Measurements from ENCODE around the gene LMTK3. TPM values are rescaled to one million over a fixed set of nuclear protein-coding genes. Genes with fewer than 3 reads are reported as not detected.

Gene LMTK3
- total RNA-seq, 1 donor from 2014 or later = 0.67 TPM

DNA sequence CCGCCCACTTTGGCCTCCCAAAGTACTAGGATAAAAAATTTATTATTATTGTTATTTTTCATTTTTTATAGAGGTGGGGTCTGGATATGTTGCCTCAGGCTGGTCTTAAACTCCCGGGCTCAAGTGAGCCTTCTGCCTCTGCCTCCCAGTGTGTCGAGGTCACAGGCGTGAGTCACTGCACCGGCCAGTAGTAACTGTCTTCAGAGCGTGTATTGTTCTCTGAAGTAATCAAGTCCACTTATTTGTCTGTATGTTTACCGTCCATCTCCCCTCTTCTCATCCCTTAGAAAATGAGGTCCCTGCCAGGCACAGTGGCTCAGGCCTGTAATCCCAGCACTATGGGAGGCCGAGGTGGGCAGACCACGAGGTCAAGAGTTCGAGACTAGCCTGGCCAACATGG lies 22.1 kb upstream of the LMTK3 start:
- Mint-ChIP-seq H3K4me1 (ENCODE audit: low read depth) (no peaks in the 10 kb centered on the region), H3K27ac (ENCODE audit: unreplicated experiment) (no peak overlapping the region), H3K4me3 (ENCODE audit: unreplicated experiment) (no peak overlapping the region), H3K27me3 (ENCODE audit: low read depth) (peaks cover 4% of the 10 kb centered on the region), H3K36me3 (ENCODE audit: low read depth) (peaks cover 2% of the 10 kb centered on the region), H3K9me3 (ENCODE audit: low read depth) (peaks cover 5% of the 10 kb centered on the region)
- TF ChIP-seq, protein P1, sequence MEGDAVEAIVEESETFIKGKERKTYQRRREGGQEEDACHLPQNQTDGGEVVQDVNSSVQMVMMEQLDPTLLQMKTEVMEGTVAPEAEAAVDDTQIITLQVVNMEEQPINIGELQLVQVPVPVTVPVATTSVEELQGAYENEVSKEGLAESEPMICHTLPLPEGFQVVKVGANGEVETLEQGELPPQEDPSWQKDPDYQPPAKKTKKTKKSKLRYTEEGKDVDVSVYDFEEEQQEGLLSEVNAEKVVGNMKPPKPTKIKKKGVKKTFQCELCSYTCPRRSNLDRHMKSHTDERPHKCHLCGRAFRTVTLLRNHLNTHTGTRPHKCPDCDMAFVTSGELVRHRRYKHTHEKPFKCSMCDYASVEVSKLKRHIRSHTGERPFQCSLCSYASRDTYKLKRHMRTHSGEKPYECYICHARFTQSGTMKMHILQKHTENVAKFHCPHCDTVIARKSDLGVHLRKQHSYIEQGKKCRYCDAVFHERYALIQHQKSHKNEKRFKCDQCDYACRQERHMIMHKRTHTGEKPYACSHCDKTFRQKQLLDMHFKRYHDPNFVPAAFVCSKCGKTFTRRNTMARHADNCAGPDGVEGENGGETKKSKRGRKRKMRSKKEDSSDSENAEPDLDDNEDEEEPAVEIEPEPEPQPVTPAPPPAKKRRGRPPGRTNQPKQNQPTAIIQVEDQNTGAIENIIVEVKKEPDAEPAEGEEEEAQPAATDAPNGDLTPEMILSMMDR (IDR thresholded peaks at IDR 0.05) = no peak
- no peak for DNase-seq (ENCODE audit: low spot score)

DNA sequence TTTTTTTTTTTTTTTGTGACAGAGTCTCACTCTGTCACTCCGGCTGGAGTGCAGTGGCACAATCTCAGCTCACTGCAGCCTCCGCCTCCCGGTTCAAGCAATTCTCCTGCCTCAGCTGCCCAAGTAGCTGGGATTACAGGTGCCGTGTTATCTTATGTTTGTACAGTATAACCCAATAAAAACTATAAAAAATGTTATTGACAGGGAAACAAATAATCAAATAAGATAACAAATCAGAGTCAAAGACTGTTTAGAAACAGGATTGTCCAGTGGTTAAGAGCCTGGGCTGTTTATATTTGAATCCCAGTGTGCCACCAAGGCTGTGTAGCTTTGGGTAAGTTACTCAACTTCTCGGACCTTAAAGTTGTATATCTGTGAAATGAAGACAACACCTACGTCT lies 19.1 kb upstream of the LMTK3 start:
- Mint-ChIP-seq H3K36me3 (ENCODE audit: low read depth) (peaks cover 5% of the 10 kb centered on the region), H3K27ac (ENCODE audit: unreplicated experiment) (no peak overlapping the region), H3K27me3 (ENCODE audit: low read depth) (peaks cover 4% of the 10 kb centered on the region), H3K9me3 (ENCODE audit: low read depth) (peaks cover 17% of the 10 kb centered on the region), H3K4me3 (ENCODE audit: unreplicated experiment) (no peak overlapping the region), H3K4me1 (ENCODE audit: low read depth) (no peaks in the 10 kb centered on the region)
- DNase-seq (ENCODE audit: low spot score) = no peak
- TF ChIP-seq, protein P1 (IDR thresholded peaks at IDR 0.05) = no peak

DNA sequence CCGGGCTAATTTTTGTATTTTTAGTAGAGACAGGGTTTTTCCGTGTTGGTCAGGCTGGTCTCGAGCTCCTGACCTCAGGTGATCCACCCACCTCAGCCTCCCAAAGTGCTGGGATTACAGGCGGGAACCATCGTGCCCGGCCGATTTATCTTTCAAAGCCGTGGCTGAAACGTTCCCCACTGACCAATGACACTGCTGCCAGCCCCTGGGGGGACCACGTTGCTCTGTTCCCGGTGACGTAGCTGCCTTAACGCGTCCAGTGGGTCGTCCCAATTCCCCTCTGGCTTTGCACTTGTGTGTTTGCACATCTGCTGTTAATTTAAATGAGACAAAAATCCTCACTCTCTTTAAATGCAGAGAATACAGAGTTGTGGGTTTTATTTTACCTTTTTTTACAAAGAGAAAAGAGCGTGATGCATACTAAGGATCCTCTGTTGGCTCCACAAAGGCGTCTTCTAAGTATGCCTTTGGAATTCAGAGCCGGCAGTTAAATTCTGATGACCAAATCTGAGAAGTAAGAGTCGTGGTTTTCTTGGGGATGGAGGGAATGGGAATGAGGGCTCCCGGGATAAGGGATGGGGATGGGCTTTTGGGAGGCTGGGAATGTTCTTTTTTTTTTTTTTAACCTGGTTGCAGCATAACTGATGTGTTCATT lies 18.6 kb upstream of the LMTK3 start:
- Mint-ChIP-seq H3K4me3 (ENCODE audit: unreplicated experiment) (no peak overlapping the region), H3K9me3 (ENCODE audit: low read depth) (peaks cover 17% of the 10 kb centered on the region), H3K4me1 (ENCODE audit: low read depth) (no peaks in the 10 kb centered on the region), H3K27me3 (ENCODE audit: low read depth) (peaks cover 4% of the 10 kb centered on the region), H3K36me3 (ENCODE audit: low read depth) (peaks cover 5% of the 10 kb centered on the region), H3K27ac (ENCODE audit: unreplicated experiment) (no peak overlapping the region)
- TF ChIP-seq, protein P1 (IDR thresholded peaks at IDR 0.05) = no peak
- no peak for DNase-seq (ENCODE audit: low spot score)

DNA sequence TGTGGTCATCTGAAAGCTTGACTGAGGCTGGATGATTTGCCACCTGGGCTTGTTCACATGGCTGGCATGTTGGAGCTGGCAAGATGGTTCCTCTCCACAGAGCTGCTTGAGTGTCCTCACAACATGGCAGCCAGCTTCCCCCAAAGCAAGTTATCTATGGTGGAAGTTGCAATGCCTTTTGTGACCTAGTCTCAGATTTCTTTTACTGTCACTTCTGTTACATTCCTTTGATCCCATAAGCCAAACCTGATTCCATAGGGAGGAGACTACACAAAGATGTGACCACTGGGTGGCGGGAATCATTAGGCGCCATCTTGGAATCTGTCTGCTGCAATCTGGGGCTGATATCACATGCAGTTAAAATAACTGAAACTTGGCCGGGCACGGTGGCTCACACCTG lies 17.5 kb upstream of the LMTK3 start:
- Mint-ChIP-seq H3K4me1 (ENCODE audit: low read depth) (no peaks in the 10 kb centered on the region), H3K4me3 (ENCODE audit: unreplicated experiment) (no peak overlapping the region), H3K9me3 (ENCODE audit: low read depth) (peaks cover 20% of the 10 kb centered on the region), H3K27me3 (ENCODE audit: low read depth) (peaks cover 4% of the 10 kb centered on the region), H3K27ac (ENCODE audit: unreplicated experiment) (no peak overlapping the region), H3K36me3 (ENCODE audit: low read depth) (peaks cover 5% of the 10 kb centered on the region)
- TF ChIP-seq, protein P1 (IDR thresholded peaks at IDR 0.05) = no peak
- no peak for DNase-seq (ENCODE audit: low spot score)

DNA sequence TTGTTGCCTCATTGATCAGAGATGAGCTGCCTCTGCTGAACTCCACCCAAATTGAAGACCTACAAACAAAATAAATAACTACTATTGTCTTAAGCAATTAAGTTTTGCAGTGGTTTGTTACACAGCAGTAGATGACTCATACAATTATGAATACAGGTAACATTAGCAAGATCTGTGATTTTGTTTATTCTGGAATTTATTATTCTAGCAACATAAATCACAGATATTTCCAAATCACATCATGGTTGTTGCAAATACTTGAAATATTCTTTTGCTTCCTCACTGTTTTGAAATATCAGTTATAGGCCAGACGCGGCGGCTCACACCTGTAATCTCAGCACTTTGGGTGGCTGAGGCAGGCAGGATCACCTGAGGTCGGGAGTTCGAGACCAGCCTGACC lies 13.1 kb upstream of the LMTK3 start:
- no peaks in the 10 kb centered on the region for H3K27me3 Mint-ChIP-seq (ENCODE audit: low read depth)
- H3K9me3 Mint-ChIP-seq (ENCODE audit: low read depth) = peaks cover 23% of the 10 kb centered on the region
- H3K27ac Mint-ChIP-seq (ENCODE audit: unreplicated experiment) = no peak overlapping the region
- no peak for DNase-seq (ENCODE audit: low spot score)
- H3K4me1 Mint-ChIP-seq (ENCODE audit: low read depth) = no peaks in the 10 kb centered on the region
- H3K36me3 Mint-ChIP-seq (ENCODE audit: low read depth) = peaks cover 5% of the 10 kb centered on the region
- TF ChIP-seq, protein P1 (IDR thresholded peaks at IDR 0.05) = no peak
- H3K4me3 Mint-ChIP-seq (ENCODE audit: unreplicated experiment) = no peak overlapping the region

Measured in chondrocyte (in vitro differentiated cells).